GM18909 (cell line): ENCODE measurements around the gene MID1.

Experiments
- ATAC-seq: cut with Tn5 transposase; IDR thresholded peaks from one replicate; pipeline ENCODE4 v1.9.1; 2021; ENCODE audit warnings: mild to moderate bottlenecking; ENCODE audit not compliant: unreplicated experiment, poor library complexity

The MID1 gene

DNA sequence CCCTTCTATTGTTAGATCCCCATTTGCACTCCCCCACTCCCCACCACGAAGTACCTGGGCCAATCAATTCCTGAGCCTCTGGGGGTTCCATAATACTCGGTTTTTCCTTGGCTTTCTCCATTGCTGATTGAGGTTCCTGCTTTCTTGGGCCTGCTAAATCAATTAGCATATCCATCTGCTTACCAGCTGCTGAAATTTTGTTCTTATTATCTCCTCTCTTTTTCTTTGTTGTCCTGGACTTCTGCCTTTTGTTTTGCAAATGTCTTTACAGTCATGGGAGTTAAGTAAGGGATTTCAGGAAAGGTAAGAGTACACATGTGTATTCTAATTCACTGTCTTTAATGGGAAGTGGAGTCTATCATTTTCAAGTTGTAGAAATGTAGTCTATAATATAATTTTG lies 222.2 kb downstream of the MID1 start:
- ATAC-seq: no peak

DNA sequence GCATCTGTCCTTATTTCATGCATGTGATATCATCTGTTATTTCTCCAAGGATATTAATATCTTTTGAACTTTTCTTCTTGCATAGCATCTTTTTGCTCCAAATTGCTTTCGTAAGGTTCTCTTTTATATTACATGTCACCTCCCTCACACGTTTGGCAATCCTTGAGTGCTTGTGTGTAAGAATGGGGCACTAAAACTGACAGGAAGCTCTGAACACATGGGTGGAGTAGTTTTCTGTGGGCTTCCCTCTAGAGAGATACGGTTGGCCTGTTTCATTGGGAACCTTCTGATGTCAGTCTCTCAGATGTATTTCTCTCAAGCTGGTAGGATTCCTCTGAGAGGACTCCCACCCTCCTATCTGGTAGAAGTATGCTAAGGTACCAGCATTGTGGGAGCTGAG lies 223.0 kb downstream of the MID1 start:
- ATAC-seq: no peak

DNA sequence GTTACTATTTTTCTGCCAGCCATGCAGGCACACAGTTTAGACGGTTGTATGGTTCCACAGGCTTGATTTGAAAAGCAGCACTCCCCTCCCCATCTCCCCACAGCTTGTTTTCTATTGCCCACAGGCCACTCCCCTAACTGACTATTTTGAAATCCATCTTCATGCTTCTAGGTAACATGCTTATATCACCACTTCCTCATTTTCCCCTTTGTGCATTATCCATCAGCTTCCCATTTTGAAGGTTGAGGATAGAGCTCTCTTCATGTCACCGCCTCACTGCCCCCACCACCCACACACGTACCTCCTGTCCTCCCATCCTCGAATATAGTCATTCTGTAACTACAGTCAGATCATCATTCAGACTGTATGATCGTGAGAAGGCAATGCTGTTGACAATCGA lies 224.7 kb downstream of the MID1 start:
- ATAC-seq: no peak
